HEK293T (cell line): ENCODE measurements around the gene PCMTD2.

Source experiments
- CTCF ChIA-PET: fragments of 350-600 bp; formaldehyde crosslinking; extraction: SDS; loops from one replicate; lab custom pipeline; 2021; ENCODE audit warnings: antibody characterized with exemption, inconsistent platforms; lab: Yijun Ruan, JAX
- POLR2A ChIA-PET: fragments of 350-600 bp; formaldehyde crosslinking; extraction: SDS; loops from one replicate; lab custom pipeline; 2020; ENCODE audit warnings: antibody characterized with exemption, inconsistent platforms; lab: Yijun Ruan, JAX
- DNase-seq: peaks from one replicate; pipeline ENCODE4 v3.0.0; 2012; ENCODE audit warnings: mixed read lengths; ENCODE audit errors: extremely low spot score
- ARNT ChIP-seq: fragments of 450-650 bp; IDR thresholded peaks from 2 replicates; pipeline ENCODE4 v1.6.1; 2017; ENCODE audit warnings: mild to moderate bottlenecking
- BHLHE40 ChIP-seq: fragments of 450-650 bp; IDR thresholded peaks from 2 replicates; pipeline ENCODE4 v1.6.1; 2016; ENCODE audit warnings: mild to moderate bottlenecking, moderate library complexity, borderline replicate concordance
- CTBP1 ChIP-seq: fragments of 450-650 bp; IDR thresholded peaks from 2 replicates; pipeline ENCODE4 v1.6.1; 2016; ENCODE audit warnings: borderline replicate concordance
- ELF4 ChIP-seq: fragments of 450-650 bp; IDR thresholded peaks from 2 replicates; pipeline ENCODE4 v1.6.1; 2017; ENCODE audit warnings: antibody characterized with exemption
- FOXA1 ChIP-seq: fragments of 450-650 bp; IDR thresholded peaks from 2 replicates; pipeline ENCODE4 v1.6.1; 2016; ENCODE audit warnings: mild to moderate bottlenecking
- FOXK2 ChIP-seq: fragments of 450-650 bp; IDR thresholded peaks from 2 replicates; pipeline ENCODE4 v1.6.1; 2016; ENCODE audit warnings: mild to moderate bottlenecking
- FOXM1 ChIP-seq: fragments of 450-650 bp; IDR thresholded peaks from 2 replicates; pipeline ENCODE4 v1.6.1; 2017; ENCODE audit warnings: mild to moderate bottlenecking, borderline replicate concordance
- HDGF ChIP-seq: fragments of 450-650 bp; IDR thresholded peaks from 2 replicates; pipeline ENCODE4 v1.6.1; 2017; ENCODE audit warnings: antibody characterized with exemption, borderline replicate concordance
- L3MBTL2 ChIP-seq: fragments of 450-650 bp; conservative IDR thresholded peaks from 2 replicates; pipeline ENCODE4 v1.6.1; 2016; ENCODE audit warnings: mild to moderate bottlenecking
- LEF1 ChIP-seq: fragments of 450-650 bp; IDR thresholded peaks from 2 replicates; pipeline ENCODE4 v1.6.1; 2017; ENCODE audit warnings: mild to moderate bottlenecking, borderline replicate concordance
- NFRKB ChIP-seq: fragments of 450-650 bp; IDR thresholded peaks from 2 replicates; pipeline ENCODE4 v1.6.1; 2016; ENCODE audit warnings: mild to moderate bottlenecking, moderate library complexity
- SP1 ChIP-seq: fragments of 450-650 bp; IDR thresholded peaks from 2 replicates; pipeline ENCODE4 v1.6.1; 2017
- SUZ12 ChIP-seq: fragments of 450-650 bp; IDR thresholded peaks from 2 replicates; pipeline ENCODE4 v1.6.1; 2016; ENCODE audit warnings: mild to moderate bottlenecking
- TARDBP ChIP-seq: fragments of 450-650 bp; IDR thresholded peaks from 2 replicates; pipeline ENCODE4 v1.6.1; 2016
- ZNF384 ChIP-seq: fragments of 450-650 bp; IDR thresholded peaks from 2 replicates; pipeline ENCODE4 v1.6.1; 2016
- TF ChIP-seq, protein P1 (sequence below): fragments of 450-650 bp; IDR thresholded peaks from 2 replicates; pipeline ENCODE4 v1.6.1; 2016

Gene PCMTD2

DNA sequence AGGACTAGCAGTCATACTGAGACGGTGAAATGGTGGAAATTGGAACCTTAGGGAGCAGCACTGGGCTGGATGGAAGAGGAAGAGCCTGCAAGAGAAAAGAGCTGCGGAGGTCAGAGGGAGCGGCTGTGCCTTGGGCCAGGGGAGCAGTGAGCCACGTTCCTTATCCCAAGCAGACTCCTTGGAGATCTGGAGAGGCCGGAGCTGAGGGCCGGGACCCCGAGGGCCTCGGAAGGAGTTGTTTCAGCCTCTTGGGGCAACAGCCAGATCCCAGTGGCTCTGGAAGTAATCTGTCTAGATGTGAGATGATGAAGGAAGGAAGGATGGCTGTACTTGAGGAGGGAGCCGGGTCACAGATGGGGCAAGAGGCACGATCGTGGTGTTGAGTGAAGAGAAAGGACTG, 16.1 kb downstream of the PCMTD2 start:
- POLR2A ChIA-PET: interaction anchor here (1.0 kb wide), 1 partner anchor 15 kb away, joined by 3 read pairs; no protein-coding TSS in a partner anchor
- TF ChIP-seq TARDBP: no peak
- TF ChIP-seq FOXA1: no peak
- TF ChIP-seq SP1: no peak
- TF ChIP-seq SUZ12: no peak
- no peak for TF ChIP-seq NFRKB
- no peak for TF ChIP-seq CTBP1
- no peak for TF ChIP-seq L3MBTL2
- TF ChIP-seq ELF4: no peak
- no peak for TF ChIP-seq FOXM1

DNA sequence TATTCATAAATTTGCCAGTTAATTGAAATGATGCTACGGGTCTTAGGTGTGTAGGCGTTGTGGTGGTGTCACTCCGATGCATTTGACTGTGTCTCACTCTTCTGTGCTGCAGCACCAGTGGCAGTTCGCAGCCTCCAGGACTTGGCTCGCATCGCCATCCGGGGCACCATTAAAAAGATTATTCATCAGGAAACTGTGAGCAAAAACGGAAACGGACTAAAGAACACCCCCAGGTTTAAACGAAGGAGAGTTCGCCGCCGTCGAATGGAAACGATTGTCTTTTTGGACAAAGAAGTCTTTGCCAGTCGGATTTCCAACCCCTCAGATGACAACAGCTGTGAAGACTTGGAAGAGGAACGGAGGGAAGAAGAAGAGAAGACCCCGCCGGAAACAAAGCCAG, 17.6 kb downstream of the PCMTD2 start:
- no peak for DNase-seq
- POLR2A ChIA-PET: no interaction called here
- CTCF ChIA-PET: no interaction called here
- TF ChIP-seq SUZ12 (no peak), ARNT (no peak), LEF1 (no peak), NFRKB (no peak), ELF4 (no peak), ZNF384 (no peak), HDGF (no peak), TARDBP (no peak), CTBP1 (no peak), L3MBTL2 (no peak), FOXK2 (no peak), BHLHE40 (no peak), SP1 (no peak), FOXA1 (no peak), FOXM1 (no peak)
- TF ChIP-seq, protein P1, sequence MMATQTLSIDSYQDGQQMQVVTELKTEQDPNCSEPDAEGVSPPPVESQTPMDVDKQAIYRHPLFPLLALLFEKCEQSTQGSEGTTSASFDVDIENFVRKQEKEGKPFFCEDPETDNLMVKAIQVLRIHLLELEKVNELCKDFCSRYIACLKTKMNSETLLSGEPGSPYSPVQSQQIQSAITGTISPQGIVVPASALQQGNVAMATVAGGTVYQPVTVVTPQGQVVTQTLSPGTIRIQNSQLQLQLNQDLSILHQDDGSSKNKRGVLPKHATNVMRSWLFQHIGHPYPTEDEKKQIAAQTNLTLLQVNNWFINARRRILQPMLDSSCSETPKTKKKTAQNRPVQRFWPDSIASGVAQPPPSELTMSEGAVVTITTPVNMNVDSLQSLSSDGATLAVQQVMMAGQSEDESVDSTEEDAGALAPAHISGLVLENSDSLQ: no peak

More for the DNA sequence above, 16.1 kb downstream of the PCMTD2 start:
- CTCF ChIA-PET: no interaction called here
- DNase-seq: no peak

DNA sequence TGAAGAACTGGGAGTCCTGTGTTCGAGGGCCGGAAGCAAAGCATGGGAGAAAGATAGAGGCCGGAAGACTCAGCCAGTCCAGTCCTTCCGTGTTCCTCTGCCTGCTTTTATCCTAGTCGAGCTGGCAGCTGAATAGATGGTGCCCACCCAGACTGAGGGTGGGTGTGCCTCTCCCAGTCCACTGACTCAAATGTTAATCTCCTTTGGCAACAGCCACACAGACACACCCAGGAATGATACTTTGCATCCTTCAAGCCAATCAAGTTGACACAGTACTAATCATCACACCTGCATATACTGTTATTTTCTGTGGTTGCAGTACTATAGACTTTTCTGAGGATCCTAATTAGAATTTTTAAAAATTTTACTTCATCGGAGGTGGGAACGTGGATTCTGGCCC, 21.3 kb downstream of the PCMTD2 start:
- no peak for TF ChIP-seq TARDBP
- TF ChIP-seq LEF1: no peak
- TF ChIP-seq FOXA1: no peak
- TF ChIP-seq FOXM1: no peak
- TF ChIP-seq SUZ12: no peak
- no peak for DNase-seq
- ChIA-PET POLR2A (no interaction called here), CTCF (no interaction called here)

DNA sequence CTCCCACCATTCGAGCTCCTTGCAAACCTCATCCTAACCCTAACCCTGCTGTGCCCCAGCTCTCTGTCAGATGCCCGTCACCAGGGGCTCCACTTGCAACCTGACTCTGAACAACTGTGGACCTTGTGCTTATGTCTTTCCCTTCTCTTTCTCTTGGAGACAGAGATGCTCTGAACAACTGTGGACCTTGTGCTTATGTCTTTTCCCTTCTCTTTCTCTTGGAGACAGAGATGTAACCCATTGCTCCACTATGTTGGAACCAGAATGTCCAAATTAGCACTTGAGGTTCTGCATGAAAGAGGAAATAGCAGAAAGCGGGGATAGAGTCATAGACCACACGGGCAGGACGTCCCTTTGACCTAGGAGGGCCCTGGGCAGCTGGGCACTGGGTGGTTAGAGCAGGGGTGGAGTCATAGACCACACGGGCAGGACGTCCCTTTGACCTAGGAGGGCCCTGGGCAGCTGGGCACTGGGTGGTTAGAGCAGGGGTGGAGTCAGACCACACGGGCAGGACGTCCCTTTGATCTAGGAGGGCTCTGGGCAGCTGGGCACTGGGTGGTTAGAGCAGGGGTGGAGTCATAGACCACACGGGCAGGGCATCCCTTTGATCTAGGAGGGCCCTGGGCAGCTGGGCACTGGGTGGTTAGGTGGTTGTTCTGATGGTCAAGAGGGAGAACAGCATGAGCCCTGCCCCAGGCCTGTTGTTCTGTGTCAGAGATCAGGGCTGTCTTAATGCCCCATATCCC, 22.2 kb downstream of the PCMTD2 start:
- ChIA-PET POLR2A (no interaction called here), CTCF (no interaction called here)
- TF ChIP-seq NFRKB (no peak), HDGF (no peak), SP1 (no peak), FOXM1 (no peak), ZNF384 (no peak), FOXK2 (no peak), TARDBP (no peak), CTBP1 (no peak), SUZ12 (no peak), BHLHE40 (no peak), FOXA1 (no peak), ELF4 (no peak), LEF1 (no peak), L3MBTL2 (no peak), ARNT (no peak)
- TF ChIP-seq, protein P1: no peak
- no peak for DNase-seq

DNA sequence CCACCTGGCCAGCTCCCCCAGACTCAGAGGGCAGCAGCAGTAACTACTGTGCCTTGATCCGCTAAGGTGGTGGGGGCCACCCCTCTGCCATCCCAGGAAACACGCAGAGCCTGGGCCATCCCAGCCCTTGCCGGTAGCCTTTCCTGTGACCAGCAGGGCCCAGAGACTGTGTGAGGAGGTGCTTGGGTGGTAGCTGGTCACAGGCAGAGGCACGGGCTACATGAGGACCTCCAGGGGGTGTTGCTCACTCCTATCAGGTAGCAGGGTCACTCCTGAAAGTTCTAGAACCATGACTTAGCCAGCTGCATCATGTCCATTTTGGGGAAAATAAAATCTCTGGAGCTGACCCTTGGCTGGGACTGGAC, 22.8 kb downstream of the PCMTD2 start:
- ChIA-PET CTCF (no interaction called here), POLR2A (no interaction called here)
- no peak for DNase-seq
- TF ChIP-seq L3MBTL2 (no peak), SP1 (no peak), FOXA1 (no peak), SUZ12 (no peak), FOXK2 (no peak), TARDBP (no peak), ZNF384 (no peak), ARNT (no peak), FOXM1 (no peak), NFRKB (no peak), HDGF (no peak), ELF4 (no peak), BHLHE40 (no peak), CTBP1 (no peak), LEF1 (no peak)
- TF ChIP-seq, protein P1: no peak
